HG02938 (cell line): ENCODE data around the gene DBNL.
A peak's percentile ranks its signal among the peaks of the same experiment; 100 is the strongest.

Source experiments
- ATAC-seq: cut with Tn5 transposase; IDR thresholded peaks from one replicate; pipeline ENCODE4 v1.9.1; 2021; ENCODE audit warnings: mild to moderate bottlenecking, moderate library complexity; ENCODE audit not compliant: unreplicated experiment

Gene DBNL

GRCh38 chr7:44042221-44042620 lies 2.3 kb upstream of the DBNL start:
- no peak for ATAC-seq

- no peak for ATAC-seq
These were observed 600 bp upstream of the DBNL start for GRCh38 chr7:44043902-44044301.

GRCh38 chr7:44045226-44046014 lies 918 bp downstream of the DBNL start:
- ATAC-seq = no peak

GRCh38 chr7:44046321-44047061 lies 2.0 kb downstream of the DBNL start:
- ATAC-seq = no peak

- no peak for ATAC-seq
These were observed 3.7 kb downstream of the DBNL start for GRCh38 chr7:44048031-44048795.

GRCh38 chr7:44050121-44050914 lies 5.8 kb downstream of the DBNL start:
- no peak for ATAC-seq

- ATAC-seq = no peak
These were observed 6.5 kb downstream of the DBNL start for GRCh38 chr7:44050915-44051560.

- ATAC-seq = no peak
These were observed 7.2 kb downstream of the DBNL start for GRCh38 chr7:44051611-44052220.

GRCh38 chr7:44052771-44053365 lies 8.4 kb downstream of the DBNL start:
- no peak for ATAC-seq

- ATAC-seq = no peak
These were observed 12.2 kb downstream of the DBNL start for GRCh38 chr7:44056681-44057080.

GRCh38 chr7:44057181-44057848 lies 12.8 kb downstream of the DBNL start:
- no peak for ATAC-seq

- no peak for ATAC-seq
These were observed 13.6 kb downstream of the DBNL start for GRCh38 chr7:44057849-44058758.

GRCh38 chr7:44058759-44059218 lies 14.3 kb downstream of the DBNL start:
- ATAC-seq = no peak

GRCh38 chr7:44059219-44060090 lies 15.0 kb downstream of the DBNL start:
- ATAC-seq = peak; percentile 44

GRCh38 chr7:44060091-44060947 lies 15.8 kb downstream of the DBNL start:
- no peak for ATAC-seq
